ENCODE data around the gene ACD.

Gene ACD

GRCh38 chr16:67675579-67675935, 15.5 kb upstream of the ACD start:
- no peak for DNase-seq

DNA sequence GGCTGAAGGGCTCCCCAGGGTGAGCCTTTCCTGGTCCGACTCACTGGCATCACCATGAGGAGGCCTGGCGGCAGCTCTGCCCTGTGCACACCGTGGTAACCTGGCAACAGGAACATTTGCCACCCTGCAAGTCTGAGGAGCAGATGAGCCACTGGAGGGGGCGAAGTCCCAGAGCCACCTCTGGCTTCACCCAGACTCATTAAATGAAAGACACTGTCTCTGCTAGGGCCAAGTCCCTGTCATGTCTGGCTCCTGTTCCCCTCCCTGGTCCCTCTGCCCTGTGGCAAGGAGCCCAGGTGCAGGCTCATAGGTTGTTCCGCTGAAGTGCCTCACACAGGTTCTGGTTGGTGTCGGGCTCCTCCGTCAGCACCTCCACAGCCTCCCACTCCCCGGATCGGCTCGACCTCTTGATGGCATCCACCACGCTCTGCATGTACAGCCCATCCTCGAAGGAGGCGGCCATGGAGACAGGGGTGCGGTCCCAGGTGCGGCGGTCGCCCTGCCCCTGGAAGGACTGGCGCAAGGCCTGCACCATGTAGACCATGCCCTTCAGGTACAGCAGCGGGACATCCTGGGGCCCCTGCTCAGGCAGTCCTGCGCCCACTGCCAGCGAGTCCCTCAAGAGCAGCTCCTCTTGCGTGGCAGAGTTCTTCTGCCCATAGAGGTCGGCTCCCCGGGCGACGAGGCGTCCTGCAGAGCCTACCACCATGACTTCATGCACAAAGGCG, 15.0 kb upstream of the ACD start:
- no peak for DNase-seq

DNA sequence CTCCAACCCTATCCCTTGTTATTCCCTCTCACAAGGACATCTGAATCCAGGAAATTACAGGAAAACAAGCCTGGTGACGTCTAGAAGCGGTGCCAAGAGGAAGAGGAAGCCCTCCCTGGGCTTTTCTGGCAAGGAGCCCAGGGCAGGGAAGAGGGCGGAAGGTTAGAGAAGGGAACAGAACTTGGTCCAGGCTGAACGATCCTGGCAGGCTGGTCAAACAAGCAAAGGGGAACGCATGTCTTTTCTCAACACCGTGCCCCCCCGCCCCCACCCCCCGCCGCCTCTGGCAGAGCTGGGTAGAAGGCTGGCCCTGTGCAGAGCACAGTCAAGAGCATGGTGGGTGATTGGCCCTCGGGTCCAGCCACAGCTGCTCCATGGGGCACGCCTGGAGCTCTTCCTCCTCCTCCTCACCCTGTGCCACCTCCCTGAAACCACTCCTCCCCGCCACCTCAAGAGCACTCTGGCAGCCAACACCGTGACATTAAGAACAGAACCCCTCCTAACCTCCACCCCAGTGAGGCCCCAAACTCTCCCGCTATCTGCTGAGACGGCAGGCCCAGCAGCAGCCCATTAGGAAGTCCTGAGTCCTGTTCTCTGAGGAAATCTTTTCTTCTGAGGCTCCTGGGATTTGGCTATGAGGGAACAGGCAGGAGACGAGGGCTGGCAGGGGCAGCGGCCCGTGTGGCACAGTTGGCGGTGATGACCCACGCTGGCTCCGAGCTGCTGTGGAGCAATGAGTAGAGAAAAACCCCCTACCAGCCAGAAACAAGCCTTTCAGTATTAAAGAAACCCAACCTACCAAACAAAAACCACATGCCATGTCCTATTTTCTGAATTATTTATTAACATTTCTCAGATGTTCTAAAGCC, 13.9 kb upstream of the ACD start:
- peak; percentile 28 for DNase-seq

DNA sequence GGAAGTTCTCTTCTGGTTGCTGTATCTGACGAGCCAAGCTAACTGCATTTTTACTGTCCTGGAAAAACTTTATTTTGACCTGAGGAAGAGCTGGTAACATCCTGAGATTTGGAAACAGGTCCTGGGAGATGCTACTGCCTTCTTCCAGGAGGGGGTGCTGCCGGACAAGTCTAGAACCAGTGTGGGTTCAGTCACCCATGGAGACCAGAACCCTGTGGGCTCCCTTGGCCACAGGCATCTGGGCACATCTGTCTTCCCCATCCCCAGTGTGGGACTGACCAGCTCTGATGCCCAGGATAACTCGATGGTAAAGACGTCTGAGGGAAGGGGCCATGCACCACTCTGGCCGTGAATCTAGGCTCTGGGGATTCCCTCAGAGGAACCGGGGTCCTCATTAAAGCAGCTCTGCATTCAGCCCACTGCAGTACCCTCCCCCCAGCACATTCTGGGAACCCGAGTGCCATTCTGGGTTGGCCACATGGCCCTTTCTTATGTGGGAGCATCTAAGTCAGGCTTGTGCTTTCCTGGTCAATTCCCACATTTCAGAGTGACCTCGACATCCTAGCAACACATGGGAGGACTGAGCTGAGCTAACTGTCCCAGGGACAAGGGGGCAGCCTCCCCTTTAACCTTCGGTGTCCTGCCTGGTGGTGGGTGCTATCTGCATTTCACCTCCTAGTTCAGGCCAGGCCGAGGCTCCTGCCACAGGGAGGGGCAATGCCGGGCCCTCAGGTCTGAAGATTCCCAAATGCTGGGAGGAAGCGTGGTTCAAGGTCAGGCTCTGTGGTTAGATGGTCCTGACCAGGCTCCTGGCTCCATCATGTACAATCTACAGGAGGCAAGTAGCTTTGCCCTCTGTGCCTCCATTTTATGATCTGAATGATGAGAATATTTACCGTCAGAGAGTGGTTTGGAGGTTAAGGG, 12.9 kb upstream of the ACD start:
- DNase-seq = no peak

GRCh38 chr16:67672306-67672705, 12.2 kb upstream of the ACD start:
- no peak for DNase-seq

- no peak for DNase-seq
Measured at GRCh38 chr16:67669499-67670101, 9.5 kb upstream of the ACD start.

DNA sequence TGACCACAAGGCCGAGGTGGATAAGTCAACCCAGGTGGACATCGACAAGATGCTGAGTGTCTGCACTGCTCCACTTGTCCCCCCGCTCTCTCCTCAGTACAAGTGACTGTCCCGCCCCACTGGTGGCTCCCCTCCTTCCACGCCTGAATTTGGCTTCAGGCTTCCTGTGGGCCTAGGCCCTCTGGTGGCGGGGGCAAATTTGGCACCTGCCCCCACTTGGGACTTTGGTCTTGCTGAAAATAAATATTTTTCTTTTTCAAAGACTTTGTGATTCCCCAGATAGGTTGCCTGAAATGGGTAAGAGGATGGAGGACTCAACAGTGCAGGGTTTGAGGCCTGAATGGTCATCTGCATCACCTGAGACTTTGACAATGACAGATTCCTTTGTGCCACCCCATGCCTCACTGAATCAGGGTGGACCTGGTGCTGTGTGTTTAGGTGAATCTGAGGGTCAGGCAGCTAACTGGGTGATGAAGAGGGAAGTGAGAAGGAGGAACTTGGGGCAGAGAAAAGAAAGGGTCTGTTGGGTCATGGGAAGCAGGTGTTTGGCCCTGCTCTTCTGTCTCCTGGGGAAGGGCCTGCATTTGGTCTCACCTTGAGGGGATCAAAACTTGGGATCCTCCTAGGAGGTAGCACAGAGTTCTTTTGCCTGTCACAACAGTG, 8.6 kb upstream of the ACD start:
- no peak for DNase-seq

- DNase-seq = peak; percentile 62
Measured at GRCh38 chr16:67667817-67668494, 7.9 kb upstream of the ACD start.

GRCh38 chr16:67667453-67667816, 7.4 kb upstream of the ACD start:
- DNase-seq = no peak

DNA sequence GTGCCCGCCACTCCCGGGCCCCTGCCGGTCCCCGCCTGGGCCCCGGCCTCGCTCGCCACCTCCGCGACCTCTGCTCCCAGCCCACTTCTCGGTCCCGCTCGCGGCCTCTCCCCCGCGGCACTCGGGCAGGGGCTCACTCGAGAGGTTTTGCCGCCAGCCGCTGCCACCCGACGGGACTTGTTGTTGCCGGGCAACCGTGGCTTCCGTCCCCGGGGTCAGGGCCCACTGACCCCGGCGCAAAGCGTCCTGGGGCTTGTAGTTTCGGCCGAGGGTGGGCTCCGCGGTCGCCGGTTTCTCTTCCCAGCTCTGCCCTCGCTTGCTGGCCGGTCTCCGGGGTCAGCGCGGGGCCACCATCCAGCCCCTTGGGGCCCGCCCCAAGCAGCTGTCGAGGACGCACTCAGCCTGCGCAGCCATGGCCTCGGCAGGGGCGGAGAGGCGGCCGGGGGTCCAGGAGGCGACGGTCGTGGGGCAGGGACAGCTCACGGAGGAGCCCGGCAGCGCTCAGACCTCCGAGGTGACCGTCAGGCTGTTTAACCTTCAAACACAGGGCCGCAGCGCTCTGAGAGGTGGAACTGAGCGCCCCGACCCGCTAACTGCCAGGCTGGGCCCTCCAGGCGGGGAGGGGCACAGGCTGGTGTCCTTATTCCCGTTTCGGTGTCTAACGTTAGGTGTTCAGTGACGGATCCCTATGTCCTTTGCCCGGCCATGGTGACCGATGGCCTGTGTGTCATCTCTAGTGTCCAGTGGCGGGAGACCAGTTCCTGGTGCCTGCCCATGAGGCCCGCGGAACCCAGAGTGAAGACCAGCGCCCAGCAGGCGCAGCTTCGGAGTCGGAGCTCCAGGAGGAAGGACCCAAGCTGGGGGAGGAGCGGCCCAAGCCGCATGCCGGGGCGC, 6.7 kb upstream of the ACD start, which contains the start of the genes C16orf86 and ENKD1:
TSS of gene C16orf86 (plus strand) at position 256 of the 894 bp plus-strand sequence. CDS start at position 413, 157 bp downstream.
TSS of gene ENKD1 (minus strand) at position 192 of the 894 bp plus-strand sequence. CDS start 308 bp downstream, outside the sequence.
- DNase-seq = peak; percentile 59

GRCh38 chr16:67666032-67666551, 6.0 kb upstream of the ACD start:
- DNase-seq = no peak

GRCh38 chr16:67665598-67665997, 5.5 kb upstream of the ACD start:
- no peak for DNase-seq

GRCh38 chr16:67664871-67665270, 4.8 kb upstream of the ACD start:
- no peak for DNase-seq

DNA sequence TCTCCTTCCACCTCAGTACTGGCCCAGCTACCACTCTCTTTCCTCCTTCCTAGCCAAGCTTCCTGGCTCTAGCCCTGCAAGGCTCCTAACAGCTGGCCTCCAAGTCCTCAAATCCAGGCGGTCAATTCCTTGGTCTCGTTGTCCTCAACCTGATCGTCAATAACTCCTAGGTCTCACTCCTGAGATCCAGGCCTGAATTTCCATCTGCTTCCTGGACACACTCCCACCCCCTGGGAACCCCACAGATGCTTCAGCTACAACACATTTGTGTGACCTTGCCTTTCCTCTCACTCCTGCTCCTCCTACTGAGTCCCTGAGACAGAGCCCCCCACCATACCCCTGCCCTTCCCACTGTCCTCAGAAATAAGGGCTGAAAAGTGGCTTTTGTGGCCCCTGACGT, 4.2 kb upstream of the ACD start:
- DNase-seq = no peak

- DNase-seq = no peak
Measured at GRCh38 chr16:67663877-67664222, 3.8 kb upstream of the ACD start.

GRCh38 chr16:67663151-67663876, 3.3 kb upstream of the ACD start:
- no peak for DNase-seq

DNA sequence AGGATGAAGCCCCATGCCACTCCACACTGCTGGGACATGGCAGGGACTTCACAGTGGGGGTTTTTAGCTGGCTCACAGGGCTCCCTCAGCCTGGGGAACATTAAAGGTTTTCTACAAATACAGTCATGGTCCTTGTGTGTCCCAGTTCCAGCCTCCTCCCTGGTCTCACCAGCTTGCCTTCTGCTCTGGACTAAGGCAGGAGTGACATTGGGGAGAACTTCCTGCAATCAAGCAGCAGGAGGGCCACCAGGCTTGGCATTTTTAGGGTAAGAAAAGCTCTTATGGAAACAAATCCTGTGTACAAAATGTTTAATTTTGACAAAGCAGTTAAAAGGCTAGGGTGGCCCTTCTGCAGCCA, 2.6 kb upstream of the ACD start:
- DNase-seq = no peak

- DNase-seq = no peak
Measured at GRCh38 chr16:67661886-67662652, 2.0 kb upstream of the ACD start.

All from NCI-H1105 treated with DMSO at 0.1 percent for 48 hours (cell line).